SK-N-SH treated with all-trans-retinoic acid at 6 μM for 48 hours (cell line): ENCODE measurements around the gene PHF11.

Source experiments
- ATAC-seq: fragments of 200-7000 bp; cut with Tn5 transposase; 3 replicates; pipeline ENCODE4 v1.9.1; 2020; ENCODE audit warnings: mild to moderate bottlenecking, moderate library complexity
- ARNTL ChIP-seq: fragments of 450-650 bp; formaldehyde crosslinking; IDR thresholded peaks from 2 replicates; pipeline ENCODE4 v1.5.0; 2020; ENCODE audit warnings: low read depth, mild to moderate bottlenecking, moderate library complexity, borderline replicate concordance
- BACH2 ChIP-seq: fragments of 250-450 bp; sonication (Bioruptor Pico); IDR thresholded peaks from 2 replicates; pipeline ENCODE4 v1.9.0; 2021; ENCODE audit warnings: mild to moderate bottlenecking, borderline replicate concordance
- CREB5 ChIP-seq: fragments of 250-450 bp; sonication (Bioruptor Pico); IDR thresholded peaks from 2 replicates; pipeline ENCODE4 v1.5.1; 2020; ENCODE audit warnings: low read depth, mild to moderate bottlenecking, moderate library complexity
- CSDC2 ChIP-seq: fragments of 250-450 bp; sonication (Bioruptor Pico); IDR thresholded peaks from 2 replicates; pipeline ENCODE4 v1.5.0; 2020; ENCODE audit warnings: mild to moderate bottlenecking, moderate library complexity
- CSRNP3 ChIP-seq: fragments of 250-450 bp; sonication (Bioruptor Pico); IDR thresholded peaks from 2 replicates; pipeline ENCODE4 v1.5.1; 2021; ENCODE audit warnings: mild to moderate bottlenecking, moderate library complexity
- ESRRG ChIP-seq: fragments of 250-450 bp; sonication (Bioruptor Pico); IDR thresholded peaks from 2 replicates; pipeline ENCODE4 v1.6.1; 2021; ENCODE audit warnings: mild to moderate bottlenecking
- ISL1 ChIP-seq: fragments of 250-450 bp; sonication (Bioruptor Pico); IDR thresholded peaks from 2 replicates; pipeline ENCODE4 v2.1.2; 2022; ENCODE audit warnings: mild to moderate bottlenecking, moderate library complexity
- OSR1 ChIP-seq: fragments of 250-450 bp; sonication (Bioruptor Pico); IDR thresholded peaks from 2 replicates; pipeline ENCODE4 v1.8.0; 2022; ENCODE audit warnings: moderate library complexity, mild to moderate bottlenecking, inconsistent platforms
- POU6F1 ChIP-seq: fragments of 250-450 bp; sonication (Bioruptor Pico); IDR thresholded peaks from 2 replicates; pipeline ENCODE4 v1.8.0; 2021; ENCODE audit warnings: low read depth, mild to moderate bottlenecking, moderate library complexity, borderline replicate concordance
- RARB ChIP-seq: fragments of 250-450 bp; sonication (Bioruptor Pico); IDR thresholded peaks from 2 replicates; pipeline ENCODE4 v1.8.0; 2021; ENCODE audit warnings: mild to moderate bottlenecking, moderate library complexity
- SNAI2 ChIP-seq: fragments of 250-450 bp; sonication (Bioruptor Pico); IDR thresholded peaks from 2 replicates; pipeline ENCODE4 v1.5.0; 2020; ENCODE audit warnings: mild to moderate bottlenecking, moderate library complexity
- TCF4 ChIP-seq: fragments of 250-450 bp; sonication (Bioruptor Pico); IDR thresholded peaks from 2 replicates; pipeline ENCODE4 v1.8.0; 2021; ENCODE audit warnings: mild to moderate bottlenecking, moderate library complexity, borderline replicate concordance
- TOX ChIP-seq: fragments of 250-450 bp; sonication (Bioruptor Pico); IDR thresholded peaks from 2 replicates; pipeline ENCODE4 v1.8.0; 2021; ENCODE audit warnings: mild to moderate bottlenecking, moderate library complexity, borderline replicate concordance
- ZC3H10 ChIP-seq: fragments of 250-450 bp; sonication (Bioruptor Pico); IDR thresholded peaks from 2 replicates; pipeline ENCODE4 v1.5.1; 2021; ENCODE audit warnings: mild to moderate bottlenecking, moderate library complexity
- ZFP3 ChIP-seq: fragments of 250-450 bp; sonication (Bioruptor Pico); IDR thresholded peaks from 2 replicates; pipeline ENCODE4 v1.5.0; 2020; ENCODE audit warnings: mild to moderate bottlenecking, moderate library complexity
- ZFP30 ChIP-seq: fragments of 450-650 bp; formaldehyde crosslinking; IDR thresholded peaks from 2 replicates; pipeline ENCODE4 v1.5.0; 2022; ENCODE audit warnings: mild to moderate bottlenecking, moderate library complexity
- ZNF565 ChIP-seq: fragments of 450-650 bp; formaldehyde crosslinking; conservative IDR thresholded peaks from 2 replicates; pipeline ENCODE4 v1.5.0; 2020; ENCODE audit warnings: low read depth, mild to moderate bottlenecking, moderate library complexity
- ZNF70 ChIP-seq: fragments of 450-650 bp; formaldehyde crosslinking; IDR thresholded peaks from 2 replicates; pipeline ENCODE4 v1.5.0; 2020; ENCODE audit warnings: mild to moderate bottlenecking, moderate library complexity
- ZNF8 ChIP-seq: fragments of 450-650 bp; formaldehyde crosslinking; IDR thresholded peaks from 2 replicates; pipeline ENCODE4 v1.5.0; 2020; ENCODE audit warnings: mild to moderate bottlenecking, moderate library complexity
- TF ChIP-seq, protein P1 (sequence below): fragments of 250-450 bp; sonication (Bioruptor Pico); IDR thresholded peaks from 2 replicates; pipeline ENCODE4 v1.8.0; 2020; ENCODE audit warnings: mild to moderate bottlenecking, moderate library complexity, borderline replicate concordance

PHF11 gene

GRCh38 chr13:49528161-49528560 is 32.4 kb downstream of the PHF11 start (continued):
- TF ChIP-seq POU6F1 (CRISPR knock-in tag) (no peak), CSDC2 (no peak)

GRCh38 chr13:49530457-49530856 is 34.7 kb downstream of the PHF11 start:
- no peak for ATAC-seq
- TF ChIP-seq BACH2, result no peak

GRCh38 chr13:49532593-49532992 is 36.8 kb downstream of the PHF11 start:
- TF ChIP-seq ISL1 (CRISPR knock-in tag) (no peak), CSRNP3 (no peak), ZNF8 (CRISPR knock-in tag) (no peak), CREB5 (CRISPR knock-in tag) (no peak), TCF4 (CRISPR knock-in tag) (no peak), ZFP30 (CRISPR knock-in tag) (no peak), ZNF70 (no peak), ARNTL (CRISPR knock-in tag) (no peak), RARB (CRISPR knock-in tag) (no peak), BACH2 (no peak), ZFP3 (CRISPR knock-in tag) (no peak)
- TF ChIP-seq, protein P1, sequence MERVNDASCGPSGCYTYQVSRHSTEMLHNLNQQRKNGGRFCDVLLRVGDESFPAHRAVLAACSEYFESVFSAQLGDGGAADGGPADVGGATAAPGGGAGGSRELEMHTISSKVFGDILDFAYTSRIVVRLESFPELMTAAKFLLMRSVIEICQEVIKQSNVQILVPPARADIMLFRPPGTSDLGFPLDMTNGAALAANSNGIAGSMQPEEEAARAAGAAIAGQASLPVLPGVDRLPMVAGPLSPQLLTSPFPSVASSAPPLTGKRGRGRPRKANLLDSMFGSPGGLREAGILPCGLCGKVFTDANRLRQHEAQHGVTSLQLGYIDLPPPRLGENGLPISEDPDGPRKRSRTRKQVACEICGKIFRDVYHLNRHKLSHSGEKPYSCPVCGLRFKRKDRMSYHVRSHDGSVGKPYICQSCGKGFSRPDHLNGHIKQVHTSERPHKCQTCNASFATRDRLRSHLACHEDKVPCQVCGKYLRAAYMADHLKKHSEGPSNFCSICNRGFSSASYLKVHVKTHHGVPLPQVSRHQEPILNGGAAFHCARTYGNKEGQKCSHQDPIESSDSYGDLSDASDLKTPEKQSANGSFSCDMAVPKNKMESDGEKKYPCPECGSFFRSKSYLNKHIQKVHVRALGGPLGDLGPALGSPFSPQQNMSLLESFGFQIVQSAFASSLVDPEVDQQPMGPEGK (CRISPR knock-in tag), result no peak
- ATAC-seq, result no peak

DNA sequence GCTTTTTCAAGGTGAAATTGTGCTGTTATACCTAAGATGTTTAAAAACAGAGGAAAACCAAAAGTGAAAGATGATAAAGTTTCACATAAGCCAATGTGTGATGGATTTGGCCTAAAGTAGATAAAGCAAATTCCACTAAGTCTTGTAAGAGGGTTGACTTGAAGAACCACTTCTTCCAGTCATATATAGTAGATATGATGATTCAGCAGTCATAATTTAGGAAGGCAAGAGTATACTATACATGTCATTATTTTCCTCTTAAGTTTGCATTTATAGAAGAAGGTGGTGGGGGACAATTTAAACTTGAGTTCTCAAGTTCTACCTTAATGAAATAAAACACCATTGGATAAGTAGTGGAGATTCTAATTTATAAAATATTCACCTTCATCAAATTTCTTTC is 37.3 kb downstream of the PHF11 start:
- TF ChIP-seq SNAI2 (CRISPR knock-in tag) (no peak), ARNTL (CRISPR knock-in tag) (no peak), BACH2 (no peak), ZNF8 (CRISPR knock-in tag) (no peak), OSR1 (CRISPR knock-in tag) (no peak), ZFP30 (CRISPR knock-in tag) (no peak), ESRRG (no peak), ZC3H10 (CRISPR knock-in tag) (no peak), CSRNP3 (no peak), CSDC2 (no peak)
- ATAC-seq, result no peak

DNA sequence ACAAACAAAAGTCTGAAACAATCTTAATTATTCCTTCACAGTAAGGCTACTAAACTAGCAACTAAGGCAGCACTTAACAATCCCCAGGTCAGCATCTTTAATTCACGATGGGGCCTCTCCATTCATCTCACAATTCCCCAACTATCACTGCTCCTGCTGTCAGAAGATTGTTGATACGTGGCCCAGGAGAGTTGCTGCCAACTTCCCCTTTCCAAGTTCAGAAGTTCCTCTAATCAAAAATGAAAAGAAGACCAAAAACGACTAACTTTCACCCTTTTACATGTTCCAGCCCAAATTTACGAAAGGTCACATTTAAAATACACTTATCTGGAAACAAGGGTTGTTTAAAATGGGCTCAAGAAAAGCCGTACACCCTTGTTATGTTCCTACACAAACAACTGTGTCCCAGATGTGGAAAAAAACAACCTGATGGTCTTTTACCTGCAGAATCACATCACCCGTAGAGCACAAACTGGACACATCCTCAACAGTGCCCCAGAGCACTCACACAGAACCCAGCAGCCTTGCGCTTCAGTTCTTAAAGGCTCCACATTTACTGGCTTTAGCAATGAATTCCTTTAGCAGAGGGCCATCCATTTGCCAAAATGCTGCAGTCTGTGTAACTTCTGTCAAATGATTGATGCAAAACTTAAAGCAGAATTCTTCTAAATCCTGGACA is 38.0 kb downstream of the PHF11 start:
- TF ChIP-seq CSDC2, result no peak
- no peak for TF ChIP-seq ZFP3 (CRISPR knock-in tag)
- no peak for TF ChIP-seq RARB (CRISPR knock-in tag)
- no peak for TF ChIP-seq ZNF565 (CRISPR knock-in tag)
- no peak for TF ChIP-seq TCF4 (CRISPR knock-in tag)
- no peak for TF ChIP-seq TOX (CRISPR knock-in tag)
- TF ChIP-seq CREB5 (CRISPR knock-in tag), result no peak
- no peak for ATAC-seq
